Cardiac fibroblast (primary cell): ENCODE data around the gene ANKRD10.
"Not testable (repeated sequence)": the region's sequence is repeated elsewhere in the genome, so short reads cannot be mapped to it uniquely, and the experiment has no call there.

Experiments used
- DNase-seq, 2 donors: peaks; one replicate each; pipeline versions ENCODE4 v3.0.0 to v3.0.0-alpha.2; 2010; ENCODE audit warnings: low read depth in 2 of 2
- H3K4me3 ChIP-seq, 2 donors: replicated peaks in 1 of 2; 1 replicate in 1 of 2; 2 replicates in 1 of 2; pipeline ENCODE4 v1.5.1; 2011; ENCODE audit warnings: low read depth in 2 of 2, low read length in 2 of 2, mild to moderate bottlenecking in 2 of 2, moderate library complexity in 1 of 2
- CTCF ChIP-seq: IDR thresholded peaks from one replicate; pipeline ENCODE4 v1.5.1; 2011; ENCODE audit warnings: low read depth, mild to moderate bottlenecking, low read length, inconsistent platforms

The ANKRD10 gene

DNA sequence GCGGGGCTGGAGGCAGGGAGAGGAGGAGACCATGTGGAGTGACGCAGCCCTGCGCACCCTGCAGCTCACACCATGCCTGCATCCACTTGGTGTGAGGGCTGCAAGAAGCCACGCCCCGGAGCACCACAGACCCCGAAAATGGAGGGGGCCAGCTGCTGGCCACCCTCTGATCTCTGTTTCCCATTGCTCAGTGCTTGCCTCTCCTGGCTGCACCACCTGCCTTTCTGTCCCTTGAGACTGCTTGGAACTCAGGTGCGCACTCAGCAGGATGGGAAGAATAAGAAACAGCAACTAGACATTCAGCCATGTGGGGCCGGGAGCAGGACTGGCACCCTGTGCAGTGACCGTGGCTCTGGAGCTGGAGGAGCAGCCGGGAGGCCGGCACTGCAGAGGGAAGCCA is 64.0 kb downstream of the ANKRD10 start:
- no peak for DNase-seq
- H3K4me3 ChIP-seq, result no peak overlapping the region
- no peak for TF ChIP-seq CTCF

- no peak for TF ChIP-seq CTCF
- H3K4me3 ChIP-seq, result no peak overlapping the region
- no peak for DNase-seq
Measured at GRCh38 chr13:110850006-110850405, 64.9 kb downstream of the ANKRD10 start.

DNA sequence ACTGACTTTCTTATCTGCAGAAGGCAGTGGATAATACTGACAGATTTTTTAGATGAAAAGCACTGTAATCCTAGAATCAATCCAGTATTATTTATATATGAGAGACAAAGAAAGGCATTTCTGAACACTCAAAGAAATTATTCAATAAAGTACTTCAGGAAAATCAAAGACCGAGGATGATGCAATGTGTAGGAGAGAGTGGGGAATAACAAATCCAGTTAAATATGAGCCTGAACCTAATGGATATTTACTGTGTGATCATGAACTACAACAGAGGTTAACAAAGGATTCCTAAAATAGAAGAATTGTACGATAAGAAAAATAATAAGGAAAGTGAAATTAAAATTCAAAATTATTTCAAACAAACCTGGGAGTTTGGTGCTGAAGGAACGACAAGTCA is 69.3 kb downstream of the ANKRD10 start:
- no peak overlapping the region for H3K4me3 ChIP-seq
- no peak for TF ChIP-seq CTCF
- DNase-seq, result no peak

DNA sequence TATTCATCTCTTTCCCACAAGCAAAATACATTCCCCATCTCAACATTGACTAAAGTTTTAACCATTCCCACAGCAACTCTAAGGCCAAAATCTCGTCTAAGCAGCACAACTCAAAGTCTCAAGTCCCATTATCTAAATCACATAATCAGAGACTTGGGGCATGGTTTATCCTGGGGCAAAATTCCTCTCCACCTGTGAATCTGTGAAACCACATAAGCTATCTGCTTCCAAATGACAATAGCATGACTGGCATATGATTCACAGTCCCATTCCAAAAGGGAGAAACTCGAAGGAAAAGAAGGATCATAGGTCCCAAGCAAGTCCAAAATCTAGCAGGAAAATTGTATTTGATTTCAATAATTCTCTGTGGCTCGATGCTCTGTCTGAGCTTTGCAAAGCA is 73.0 kb downstream of the ANKRD10 start:
- DNase-seq, result no peak
- H3K4me3 ChIP-seq, result no peak overlapping the region
- TF ChIP-seq CTCF, result no peak

- no peak for TF ChIP-seq CTCF
- H3K4me3 ChIP-seq, result no peak overlapping the region
- no peak for DNase-seq
Measured at GRCh38 chr13:110841406-110841805, 73.5 kb downstream of the ANKRD10 start.

DNA sequence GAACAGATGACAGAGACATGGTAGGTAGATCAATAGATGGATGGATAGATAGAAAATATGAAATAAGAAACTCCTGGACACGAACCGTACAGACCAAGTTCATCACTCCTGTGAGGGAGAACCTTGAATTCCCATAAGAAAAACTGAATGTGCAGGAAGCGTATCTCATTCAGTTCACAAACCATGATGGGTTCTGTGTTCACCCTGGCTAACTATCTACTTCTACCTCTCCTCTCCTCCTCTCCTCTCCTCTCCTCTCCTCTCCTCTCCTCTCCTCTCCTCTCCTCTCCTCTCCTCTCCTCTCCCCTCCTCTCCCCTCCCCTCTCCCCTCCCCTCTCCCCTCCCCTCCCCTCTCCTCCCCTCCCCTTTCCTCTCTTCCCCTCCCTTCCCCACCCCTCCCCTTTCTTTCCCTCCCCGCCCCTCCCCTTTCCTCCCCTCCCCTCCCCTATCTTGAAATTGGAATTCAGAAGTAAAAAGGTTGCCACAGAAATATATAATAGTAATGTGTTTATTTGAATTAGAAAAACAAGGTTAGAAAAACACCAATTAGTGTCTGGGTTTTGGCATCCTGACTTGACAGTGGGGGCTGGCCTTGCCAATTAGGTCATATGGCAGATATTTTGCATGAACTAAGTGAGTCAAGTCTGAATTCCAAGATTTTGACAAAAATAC is 75.9 kb downstream of the ANKRD10 start:
- no peak for DNase-seq
- TF ChIP-seq CTCF, result no peak
- no peak overlapping the region for H3K4me3 ChIP-seq

DNA sequence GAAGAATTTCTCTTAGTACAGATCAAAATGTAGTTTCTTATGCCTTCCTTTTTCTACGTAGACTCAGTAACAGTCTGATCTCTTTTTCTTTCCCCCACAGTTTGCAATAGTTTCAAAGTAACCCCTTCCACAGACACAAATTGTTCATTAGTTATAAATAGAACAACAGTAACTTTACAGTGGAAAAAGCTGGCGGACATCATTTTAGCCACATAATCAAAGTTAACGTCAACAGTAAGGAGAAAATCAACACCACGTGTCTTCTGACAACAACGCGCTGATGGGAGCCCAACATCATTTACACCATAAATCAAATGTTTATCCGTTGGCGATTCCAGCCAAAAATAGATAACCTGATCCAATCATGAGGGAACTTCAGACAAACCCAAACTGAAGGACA is 76.8 kb downstream of the ANKRD10 start:
- DNase-seq, result no peak
- no peak for TF ChIP-seq CTCF
- no peak overlapping the region for H3K4me3 ChIP-seq

DNA sequence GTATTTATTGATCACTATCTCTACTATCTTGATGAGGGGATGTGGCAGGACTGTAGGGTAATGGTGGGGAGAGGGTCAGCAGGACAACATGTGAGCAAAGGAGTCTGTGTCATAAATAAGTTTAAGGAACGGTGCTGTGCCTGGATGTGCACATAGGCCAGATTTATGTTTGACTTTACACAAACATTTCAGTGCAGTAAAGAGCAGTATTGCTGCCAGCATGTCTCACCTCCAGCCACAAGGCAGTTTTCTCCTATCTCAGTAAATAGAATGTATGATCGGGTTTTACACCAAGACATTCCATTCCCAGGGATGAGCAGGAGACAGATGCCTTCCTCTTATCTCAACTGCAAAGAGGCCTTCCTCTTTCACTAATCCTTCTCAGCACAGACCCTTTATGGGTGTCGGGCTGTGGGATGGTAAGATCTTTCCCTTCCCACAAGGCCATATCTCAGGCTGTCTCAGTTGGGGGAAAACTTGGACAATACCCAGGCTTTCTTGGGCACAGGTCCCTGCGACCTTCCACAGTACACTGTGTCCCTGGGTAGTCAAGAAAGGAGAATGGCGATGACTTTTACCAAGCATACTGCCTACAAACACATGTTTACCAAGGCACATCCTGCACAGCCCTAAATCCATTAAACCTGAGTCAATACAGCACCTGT is 77.3 kb downstream of the ANKRD10 start:
- not testable (repeated sequence) for H3K4me3 ChIP-seq, DNase-seq
